ENCODE results near the gene TMEM229B. TPM values are rescaled to one million over a fixed set of nuclear protein-coding genes. Genes with fewer than 3 reads are reported as not detected.

Gene TMEM229B
- total RNA-seq, 3 donors from 2014 or later, result 4.8 to 12.6 (median 10.8) TPM

GRCh38 chr14:67441672-67442071 is 46.8 kb downstream of the TMEM229B start:
- Histone ChIP-seq H3K4me3 (no peak overlapping the region), H3K4me1 (ENCODE audit: low read depth) (peaks cover 18% of the 10 kb centered on the region), H3K9me3 (no peaks in the 10 kb centered on the region), H3K36me3 (ENCODE audit: low read depth) (no peaks in the 10 kb centered on the region)
- TF ChIP-seq CTCF (IDR thresholded peaks at IDR 0.05), result no peak
- ATAC-seq (no peak), DNase-seq (no peak)
- intact Hi-C loops (cut with DNase I, micrococcal nuclease), result no loop called here

- Histone ChIP-seq H3K36me3 (ENCODE audit: low read depth) (no peaks in the 10 kb centered on the region), H3K9me3 (no peaks in the 10 kb centered on the region), H3K4me1 (ENCODE audit: low read depth) (peaks cover 18% of the 10 kb centered on the region), H3K4me3 (no peak overlapping the region)
- no peak for ATAC-seq
- TF ChIP-seq CTCF (IDR thresholded peaks at IDR 0.05), result no peak
- no peak for DNase-seq
- intact Hi-C loops (cut with DNase I, micrococcal nuclease), result no loop called here
Measured at GRCh38 chr14:67441256-67441655, 47.3 kb downstream of the TMEM229B start.

- Histone ChIP-seq H3K4me3 (no peak overlapping the region), H3K4me1 (ENCODE audit: low read depth) (peaks cover 18% of the 10 kb centered on the region), H3K36me3 (ENCODE audit: low read depth) (no peaks in the 10 kb centered on the region), H3K9me3 (no peaks in the 10 kb centered on the region)
- DNase-seq, result peak in 2 of 3 donors; percentile 55
- intact Hi-C loops (cut with DNase I, micrococcal nuclease), result no loop called here
- peak; percentile 84 for ATAC-seq
- TF ChIP-seq CTCF (IDR thresholded peaks at IDR 0.05), result no peak
Measured at GRCh38 chr14:67440513-67440912, 48.0 kb downstream of the TMEM229B start.

DNA sequence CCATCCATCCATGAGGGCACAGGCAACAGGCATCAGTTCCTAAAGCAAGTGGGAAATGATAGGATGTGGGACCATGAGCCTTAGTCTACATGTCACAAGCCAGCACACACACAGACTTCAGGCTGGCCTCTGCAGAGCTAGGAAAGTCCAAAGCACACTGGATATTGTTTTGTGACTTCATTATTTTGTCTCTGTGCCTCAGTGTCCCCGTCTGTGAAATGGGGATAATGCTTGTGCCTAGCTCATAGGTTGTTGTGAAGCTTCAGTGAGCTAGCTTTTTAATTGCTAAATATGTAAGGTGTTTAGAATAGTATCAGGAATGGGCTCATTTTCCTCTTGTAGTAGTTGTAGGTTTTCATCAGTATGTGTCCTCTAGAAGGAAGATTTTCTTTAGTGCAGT is 49.6 kb downstream of the TMEM229B start:
- intact Hi-C loops (cut with DNase I, micrococcal nuclease), result no loop called here
- peaks cover 18% of the 10 kb centered on the region for H3K4me1 ChIP-seq (ENCODE audit: low read depth)
- TF ChIP-seq CTCF (IDR thresholded peaks at IDR 0.05), result no peak

GRCh38 chr14:67436006-67436866 is 52.3 kb downstream of the TMEM229B start:
- Histone ChIP-seq H3K4me3 (no peak overlapping the region), H3K36me3 (ENCODE audit: low read depth) (no peaks in the 10 kb centered on the region), H3K9me3 (no peaks in the 10 kb centered on the region), H3K4me1 (ENCODE audit: low read depth) (peaks cover 12% of the 10 kb centered on the region)
- ATAC-seq, result peak; percentile 37
- intact Hi-C loops (cut with DNase I, micrococcal nuclease), result no loop called here
- no peak for TF ChIP-seq CTCF (IDR thresholded peaks at IDR 0.05)
- no peak for DNase-seq

More for the DNA sequence above, 49.6 kb downstream of the TMEM229B start:
- ATAC-seq (no peak), DNase-seq (no peak)
- no peaks in the 10 kb centered on the region for H3K36me3 ChIP-seq (ENCODE audit: low read depth)
- no peak overlapping the region for H3K4me3 ChIP-seq
- H3K9me3 ChIP-seq, result no peaks in the 10 kb centered on the region
